Ovary (tissue), 3 donors: Measurements from ENCODE around the gene PPP1R3F.

Experiments
- EP300 ChIP-seq: sonication (generic); formaldehyde crosslinking; IDR thresholded peaks from one replicate; pipeline ENCODE4 v1.6.1; 2017; ENCODE audit warnings: antibody characterized with exemption
- POLR2A ChIP-seq: fragments of 450-650 bp; IDR thresholded peaks from one replicate; pipeline ENCODE4 v1.6.1; 2017; ENCODE audit warnings: antibody characterized with exemption, mild to moderate bottlenecking, moderate library complexity
- TF ChIP-seq, protein P1 (sequence below), 3 donors: fragments of 450-650 bp in 2 of 3; fragments of 200-600 bp in 1 of 3; IDR thresholded peaks; one replicate each; pipeline versions ENCODE4 v1.5.1 to v1.8.0; 2016 to 2022; ENCODE audit warnings: antibody characterized with exemption in 3 of 3, mild to moderate bottlenecking in 1 of 3
- donor health status: DM: no; HTN: no; CAD: no.

DNA sequence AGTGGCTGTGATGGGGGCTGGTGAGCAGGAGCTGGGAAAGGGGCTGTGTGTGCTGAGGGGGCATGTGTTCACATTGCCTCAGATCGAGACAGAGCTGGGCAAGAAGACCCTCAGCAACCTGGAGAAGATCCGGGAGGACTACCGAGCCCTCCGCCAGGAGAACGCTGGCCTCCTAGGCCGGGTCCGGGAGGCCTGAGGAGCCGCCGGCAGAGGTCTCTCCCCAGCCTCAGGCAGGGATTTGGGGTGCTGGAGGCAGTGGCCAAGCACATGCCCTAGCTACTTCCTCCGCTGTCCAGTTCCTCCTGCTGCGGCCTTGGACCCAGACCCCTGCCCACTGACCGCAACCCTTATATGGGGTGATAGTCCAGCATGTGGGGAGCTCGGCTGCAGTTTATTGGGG, 19.5 kb upstream of the PPP1R3F start:
- TF ChIP-seq, protein P1, sequence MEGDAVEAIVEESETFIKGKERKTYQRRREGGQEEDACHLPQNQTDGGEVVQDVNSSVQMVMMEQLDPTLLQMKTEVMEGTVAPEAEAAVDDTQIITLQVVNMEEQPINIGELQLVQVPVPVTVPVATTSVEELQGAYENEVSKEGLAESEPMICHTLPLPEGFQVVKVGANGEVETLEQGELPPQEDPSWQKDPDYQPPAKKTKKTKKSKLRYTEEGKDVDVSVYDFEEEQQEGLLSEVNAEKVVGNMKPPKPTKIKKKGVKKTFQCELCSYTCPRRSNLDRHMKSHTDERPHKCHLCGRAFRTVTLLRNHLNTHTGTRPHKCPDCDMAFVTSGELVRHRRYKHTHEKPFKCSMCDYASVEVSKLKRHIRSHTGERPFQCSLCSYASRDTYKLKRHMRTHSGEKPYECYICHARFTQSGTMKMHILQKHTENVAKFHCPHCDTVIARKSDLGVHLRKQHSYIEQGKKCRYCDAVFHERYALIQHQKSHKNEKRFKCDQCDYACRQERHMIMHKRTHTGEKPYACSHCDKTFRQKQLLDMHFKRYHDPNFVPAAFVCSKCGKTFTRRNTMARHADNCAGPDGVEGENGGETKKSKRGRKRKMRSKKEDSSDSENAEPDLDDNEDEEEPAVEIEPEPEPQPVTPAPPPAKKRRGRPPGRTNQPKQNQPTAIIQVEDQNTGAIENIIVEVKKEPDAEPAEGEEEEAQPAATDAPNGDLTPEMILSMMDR (IDR thresholded peaks at IDR 0.05) = no peak
- TF ChIP-seq POLR2A (no peak), EP300 (no peak)
